BE2C (cell line): ENCODE results near the gene SPINDOC.

Experiments
- DNase-seq: peaks from one replicate; pipeline ENCODE4 v3.0.0-alpha.2; 2020
- H3K27me3 ChIP-seq: fragments of 250-450 bp; sonication (Bioruptor Pico); 2 replicates; pipeline ENCODE4 v1.5.1; 2020; ENCODE audit warnings: mild to moderate bottlenecking
- H3K36me3 ChIP-seq: fragments of 250-450 bp; sonication (Bioruptor Pico); 2 replicates; pipeline ENCODE4 v1.5.1; 2020; ENCODE audit warnings: mild to moderate bottlenecking
- H3K4me1 ChIP-seq: fragments of 250-450 bp; sonication (Bioruptor Pico); 2 replicates; pipeline ENCODE4 v1.5.1; 2020
- H3K4me3 ChIP-seq: 2 replicates; pipeline ENCODE4 v1.5.1; 2011; ENCODE audit warnings: low read depth, low read length
- H3K9me3 ChIP-seq: fragments of 250-450 bp; sonication (Bioruptor Pico); 2 replicates; pipeline ENCODE4 v1.5.1; 2020
- CTCF ChIP-seq: IDR thresholded peaks from 2 replicates; pipeline ENCODE4 v1.5.1; 2012; ENCODE audit warnings: mild to moderate bottlenecking, low read depth, low read length

The SPINDOC gene

GRCh38 chr11:63839508-63840355 is 26.5 kb downstream of the SPINDOC start:
- no peaks in the 10 kb centered on the region for H3K27me3 ChIP-seq
- 0 out of 2 replicates have a peak, but pooled peaks cover 2% of the 10 kb centered on the region for H3K4me1 ChIP-seq
- no peaks in the 10 kb centered on the region for H3K36me3 ChIP-seq
- TF ChIP-seq CTCF = no peak
- H3K4me3 ChIP-seq = peak overlapping the region; percentile 79
- H3K9me3 ChIP-seq = no peaks in the 10 kb centered on the region
- DNase-seq = no peak

GRCh38 chr11:63840356-63841060 is 27.3 kb downstream of the SPINDOC start:
- no peak for DNase-seq
- no peaks in the 10 kb centered on the region for H3K9me3 ChIP-seq
- H3K4me1 ChIP-seq = 0 out of 2 replicates have a peak, but pooled peaks cover 2% of the 10 kb centered on the region
- peak overlapping the region; percentile 79 for H3K4me3 ChIP-seq
- no peaks in the 10 kb centered on the region for H3K27me3 ChIP-seq
- H3K36me3 ChIP-seq = no peaks in the 10 kb centered on the region
- TF ChIP-seq CTCF = no peak

- Histone ChIP-seq H3K36me3 (no peaks in the 10 kb centered on the region), H3K9me3 (no peaks in the 10 kb centered on the region), H3K4me3 (peak overlapping the region; percentile 79; the same call in 1 of the 2 replicates), H3K27me3 (no peaks in the 10 kb centered on the region), H3K4me1 (0 out of 2 replicates have a peak, but pooled peaks cover 2% of the 10 kb centered on the region)
- TF ChIP-seq CTCF = no peak
- no peak for DNase-seq
Measured at GRCh38 chr11:63841554-63841953, 28.3 kb downstream of the SPINDOC start.

DNA sequence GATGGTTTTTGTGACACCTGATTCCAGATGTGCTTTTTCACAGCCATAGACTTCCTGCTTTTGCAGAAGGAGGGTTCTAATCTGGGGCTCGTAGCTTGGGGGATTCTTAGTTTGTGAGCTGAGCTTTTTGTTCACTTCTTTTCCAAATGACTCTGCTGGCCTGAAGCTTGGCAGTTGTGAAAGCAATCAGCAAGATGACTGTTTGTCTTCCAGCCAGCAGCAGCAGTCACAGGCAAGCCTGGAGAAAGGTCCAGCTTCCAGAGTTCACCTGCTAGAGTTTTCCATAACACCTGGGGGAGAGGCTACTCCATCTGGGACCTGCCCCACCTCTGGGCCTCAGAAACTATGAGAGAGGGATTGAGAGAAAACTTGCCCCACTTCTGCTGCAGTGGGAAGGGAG is 29.8 kb downstream of the SPINDOC start:
- no peak for DNase-seq
- Histone ChIP-seq H3K4me3 (no peak overlapping the region), H3K9me3 (no peaks in the 10 kb centered on the region), H3K36me3 (no peaks in the 10 kb centered on the region), H3K4me1 (0 out of 2 replicates have a peak, but pooled peaks cover 2% of the 10 kb centered on the region), H3K27me3 (no peaks in the 10 kb centered on the region)
- no peak for TF ChIP-seq CTCF

GRCh38 chr11:63844836-63845235 is 31.6 kb downstream of the SPINDOC start:
- no peak for DNase-seq
- no peaks in the 10 kb centered on the region for H3K9me3 ChIP-seq
- H3K36me3 ChIP-seq = no peaks in the 10 kb centered on the region
- H3K4me1 ChIP-seq = no peaks in the 10 kb centered on the region
- no peak for TF ChIP-seq CTCF
- no peak overlapping the region for H3K4me3 ChIP-seq
- H3K27me3 ChIP-seq = no peaks in the 10 kb centered on the region

GRCh38 chr11:63845303-63845702 is 32.0 kb downstream of the SPINDOC start:
- DNase-seq = no peak
- H3K36me3 ChIP-seq = no peaks in the 10 kb centered on the region
- H3K27me3 ChIP-seq = no peaks in the 10 kb centered on the region
- no peaks in the 10 kb centered on the region for H3K4me1 ChIP-seq
- no peaks in the 10 kb centered on the region for H3K9me3 ChIP-seq
- no peak overlapping the region for H3K4me3 ChIP-seq
- TF ChIP-seq CTCF = no peak
